Natural killer cell (primary cell): ENCODE results near the gene MPPED1. TPM values are rescaled to one million over a fixed set of nuclear protein-coding genes. Genes with fewer than 3 reads are reported as not detected.

Experiments used
- ATAC-seq, 3 donors: fragments of 150-1000 bp in 2 of 3; fragments of 200-7000 bp in 1 of 3; cut with Tn5 transposase; 1 replicate in 1 of 3; 2 replicates in 2 of 3; pipeline ENCODE4 v1.10.0; 2021; ENCODE audit warnings: mild to moderate bottlenecking in 2 of 3, moderate library complexity in 2 of 3
- DNase-seq, 2 donors: peaks; one replicate each; pipeline versions ENCODE4 v3.0.0 to v3.0.0-alpha.2; 2013 to 2021; ENCODE audit warnings: mixed read lengths in 1 of 2
- H3K27ac ChIP-seq: one replicate; pipeline ENCODE4 v1.5.1; 2013; ENCODE audit warnings: mild to moderate bottlenecking, low read length
- H3K27me3 ChIP-seq: one replicate; pipeline ENCODE4 v1.6.1; 2013; ENCODE audit warnings: low read length; ENCODE audit not compliant: control insufficient read depth, insufficient read depth
- H3K36me3 ChIP-seq: one replicate; pipeline ENCODE4 v1.6.1; 2013; ENCODE audit warnings: low read length; ENCODE audit not compliant: control insufficient read depth, insufficient read depth
- H3K4me1 ChIP-seq: one replicate; pipeline ENCODE4 v1.6.1; 2013; ENCODE audit warnings: low read length; ENCODE audit not compliant: control insufficient read depth, insufficient read depth
- H3K4me3 ChIP-seq: one replicate; pipeline ENCODE4 v1.5.1; 2013; ENCODE audit warnings: low read length
- H3K9me3 ChIP-seq: one replicate; pipeline ENCODE4 v1.6.1; 2013; ENCODE audit warnings: low read length; ENCODE audit not compliant: control insufficient read depth, insufficient read depth
- H3K27ac Mint-ChIP-seq, 2 donors: one replicate each; pipeline ENCODE4 v1.8.0; 2022; ENCODE audit warnings: mild to moderate bottlenecking in 2 of 2, mixed read lengths in 2 of 2, moderate library complexity in 1 of 2
- H3K27me3 Mint-ChIP-seq, 2 donors: one replicate each; pipeline ENCODE4 v1.8.0; 2022; ENCODE audit warnings: low read depth in 2 of 2, mixed read lengths in 2 of 2
- H3K36me3 Mint-ChIP-seq: one replicate; pipeline ENCODE4 v1.8.0; 2022; ENCODE audit warnings: mixed read lengths
- H3K4me1 Mint-ChIP-seq, 2 donors: one replicate each; pipeline ENCODE4 v1.8.0; 2022; ENCODE audit warnings: mixed read lengths in 2 of 2
- H3K4me3 Mint-ChIP-seq: one replicate; pipeline ENCODE4 v1.8.0; 2022; ENCODE audit warnings: mild to moderate bottlenecking, moderate library complexity, mixed read lengths
- H3K9me3 Mint-ChIP-seq, 2 donors: one replicate each; pipeline ENCODE4 v1.8.0; 2022; ENCODE audit warnings: mixed read lengths in 2 of 2
- CTCF ChIP-seq: fragments of 200-600 bp; IDR thresholded peaks from one replicate; pipeline ENCODE4 v1.8.0; 2022; ENCODE audit warnings: antibody characterized with exemption
- WGBS: methylation state at CpG from one replicate; pipeline ENCODE4 v1.1.7; 2013; ENCODE audit warnings: missing lambda C conversion rate; ENCODE audit not compliant: insufficient coverage; 5-methylcytosine and 5-hydroxymethylcytosine counted together
- intact Hi-C: fragments of 100-400 bp; cut with micrococcal nuclease; formaldehyde crosslinking; loops from one replicate; pipeline ENCODE4 v1.14.2; 2022
- total RNA-seq, 4 donors: library from RNA; stranded (reverse); fragments of 120-200 nt in 1 of 4; gene quantifications; one replicate each; pipeline versions ENCODE4 v1.2.3 to v1.2.4, GENCODE V29; 2013 to 2022

The MPPED1 gene
- total RNA-seq, 3 donors from 2014 or later (not counting 1 experiment from before 2014, with no cell fraction given): not detected

- H3K4me3 ChIP-seq: no peak overlapping the region
- H3K4me1 Mint-ChIP-seq: no peaks in the 10 kb centered on the region
- H3K9me3 Mint-ChIP-seq: no peaks in the 10 kb centered on the region
- H3K4me1 ChIP-seq: no peaks in the 10 kb centered on the region
- 88% methylated on average over 11 of the region's 11 CpGs for WGBS
- H3K9me3 ChIP-seq: no peaks in the 10 kb centered on the region
- H3K27me3 Mint-ChIP-seq: peaks cover 8 to 9% of the 10 kb centered on the region in 2 donors
- TF ChIP-seq CTCF: no peak
- no peaks in the 10 kb centered on the region for H3K36me3 Mint-ChIP-seq
- no peak overlapping the region for H3K4me3 Mint-ChIP-seq
- no peak overlapping the region for H3K27ac ChIP-seq
- no peaks in the 10 kb centered on the region for H3K27me3 ChIP-seq
- DNase-seq (no peak), ATAC-seq (no peak)
- intact Hi-C loops: no loop called here
- no peaks in the 10 kb centered on the region for H3K36me3 ChIP-seq
- no peak overlapping the region for H3K27ac Mint-ChIP-seq
Observed at GRCh38 chr22:43423046-43423445, 11.2 kb downstream of the MPPED1 start.

GRCh38 chr22:43424201-43424600 lies 12.4 kb downstream of the MPPED1 start:
- no peaks in the 10 kb centered on the region for H3K4me1 ChIP-seq
- Mint-ChIP-seq H3K4me3 (no peak overlapping the region), H3K27me3 (peaks cover 3 to 8% of the 10 kb centered on the region in 2 donors), H3K4me1 (no peaks in the 10 kb centered on the region), H3K36me3 (no peaks in the 10 kb centered on the region), H3K27ac (no peak overlapping the region), H3K9me3 (no peaks in the 10 kb centered on the region)
- no peaks in the 10 kb centered on the region for H3K27me3 ChIP-seq
- no peak overlapping the region for H3K27ac ChIP-seq
- intact Hi-C loops: no loop called here
- no peak for TF ChIP-seq CTCF
- WGBS: 69% methylated on average over 6 of the region's 7 CpGs
- DNase-seq (no peak), ATAC-seq (no peak)
- H3K36me3 ChIP-seq: no peaks in the 10 kb centered on the region
- H3K4me3 ChIP-seq: no peak overlapping the region
- no peaks in the 10 kb centered on the region for H3K9me3 ChIP-seq

GRCh38 chr22:43424666-43425630 lies 13.1 kb downstream of the MPPED1 start:
- H3K4me3 ChIP-seq: no peak overlapping the region
- H3K4me3 Mint-ChIP-seq: no peak overlapping the region
- H3K27ac Mint-ChIP-seq: no peak overlapping the region
- no peak for ATAC-seq
- H3K4me1 Mint-ChIP-seq: no peaks in the 10 kb centered on the region
- no peak overlapping the region for H3K27ac ChIP-seq
- H3K36me3 Mint-ChIP-seq: no peaks in the 10 kb centered on the region
- no peaks in the 10 kb centered on the region for H3K4me1 ChIP-seq
- H3K9me3 ChIP-seq: no peaks in the 10 kb centered on the region
- H3K27me3 Mint-ChIP-seq: peaks cover 8 to 12% of the 10 kb centered on the region in 2 donors
- WGBS: 92% methylated on average over 38 of the region's 39 CpGs
- no peak for TF ChIP-seq CTCF
- no peaks in the 10 kb centered on the region for H3K27me3 ChIP-seq
- intact Hi-C loops: no loop called here
- DNase-seq: no peak
- no peaks in the 10 kb centered on the region for H3K9me3 Mint-ChIP-seq
- no peaks in the 10 kb centered on the region for H3K36me3 ChIP-seq
